ENCODE results near the gene TMEM108.

TMEM108 gene

GRCh38 chr3:133424937-133425869, 387.0 kb downstream of the TMEM108 start:
- H3K9me2 ChIP-seq (replicated peaks; ENCODE audit: control insufficient read depth, low read length), result no peaks in the 10 kb centered on the region
- no peaks in the 10 kb centered on the region for H3K79me2 ChIP-seq (ENCODE audit: control insufficient read depth, low read length)
- no peaks in the 10 kb centered on the region for H3K9me3 ChIP-seq (ENCODE audit: control insufficient read depth, insufficient read depth, low read length)
- TF ChIP-seq EZH2phosphoT487 (IDR thresholded peaks at IDR 0.05; ENCODE audit: borderline replicate concordance, low read length), result no peak
- no peaks in the 10 kb centered on the region for H4K20me1 ChIP-seq (ENCODE audit: control insufficient read depth, insufficient read depth, low read depth, low read length)
- no peak overlapping the region for H3K4me2 ChIP-seq (ENCODE audit: low read length)
- no peaks in the 10 kb centered on the region for H3K36me3 ChIP-seq (ENCODE audit: control insufficient read depth, low read length)
- H3K27ac ChIP-seq (ENCODE audit: low read depth, low read length), result no peak overlapping the region
- peaks cover 20% of the 10 kb centered on the region for H3K4me1 ChIP-seq (ENCODE audit: control insufficient read depth, low read length)
- no peaks in the 10 kb centered on the region for H3K27me3 ChIP-seq (ENCODE audit: control insufficient read depth, low read length)
- 0 out of 2 replicates have a peak, but pooled peaks cover 6% of the 10 kb centered on the region for H3F3A ChIP-seq (ENCODE audit: control insufficient read depth, insufficient read depth)
- H3K4me3 ChIP-seq (ENCODE audit: low read length), result no peak overlapping the region

DNA sequence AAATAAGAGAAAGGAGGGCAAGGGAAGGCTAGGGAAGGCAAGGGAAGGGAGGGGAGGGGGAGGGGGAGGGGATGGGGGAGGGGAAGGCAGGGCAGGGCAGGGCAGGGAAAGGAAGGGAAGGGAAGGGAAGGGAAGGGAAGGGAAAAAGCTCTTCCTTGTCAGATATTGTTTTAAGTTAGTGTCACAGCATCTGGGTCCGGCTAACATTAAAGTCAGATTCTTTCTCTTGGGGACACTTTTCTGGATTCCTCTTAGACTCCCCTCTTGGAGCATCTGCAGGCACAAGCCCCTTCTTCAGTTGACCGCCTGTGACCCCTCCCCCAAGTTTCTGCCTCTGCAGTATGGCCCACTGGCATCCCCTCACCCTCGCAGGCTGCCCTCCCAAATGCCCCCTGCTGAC, 387.7 kb downstream of the TMEM108 start:
- Histone ChIP-seq H3K4me1 (ENCODE audit: control insufficient read depth, low read length) (peaks cover 20% of the 10 kb centered on the region), H3F3A (ENCODE audit: control insufficient read depth, insufficient read depth) (0 out of 2 replicates have a peak, but pooled peaks cover 6% of the 10 kb centered on the region), H3K27me3 (ENCODE audit: control insufficient read depth, low read length) (no peaks in the 10 kb centered on the region), H3K27ac (ENCODE audit: low read depth, low read length) (no peak overlapping the region), H3K4me2 (ENCODE audit: low read length) (no peak overlapping the region), H4K20me1 (ENCODE audit: control insufficient read depth, insufficient read depth, low read depth, low read length) (no peaks in the 10 kb centered on the region), H3K9me3 (ENCODE audit: control insufficient read depth, insufficient read depth, low read length) (no peaks in the 10 kb centered on the region), H3K36me3 (ENCODE audit: control insufficient read depth, low read length) (no peaks in the 10 kb centered on the region), H3K9me2 (replicated peaks; ENCODE audit: control insufficient read depth, low read length) (no peaks in the 10 kb centered on the region), H3K79me2 (ENCODE audit: control insufficient read depth, low read length) (no peaks in the 10 kb centered on the region), H3K4me3 (ENCODE audit: low read length) (no peak overlapping the region)
- TF ChIP-seq EZH2phosphoT487 (IDR thresholded peaks at IDR 0.05; ENCODE audit: borderline replicate concordance, low read length), result no peak
- TF ChIP-seq, protein P1, sequence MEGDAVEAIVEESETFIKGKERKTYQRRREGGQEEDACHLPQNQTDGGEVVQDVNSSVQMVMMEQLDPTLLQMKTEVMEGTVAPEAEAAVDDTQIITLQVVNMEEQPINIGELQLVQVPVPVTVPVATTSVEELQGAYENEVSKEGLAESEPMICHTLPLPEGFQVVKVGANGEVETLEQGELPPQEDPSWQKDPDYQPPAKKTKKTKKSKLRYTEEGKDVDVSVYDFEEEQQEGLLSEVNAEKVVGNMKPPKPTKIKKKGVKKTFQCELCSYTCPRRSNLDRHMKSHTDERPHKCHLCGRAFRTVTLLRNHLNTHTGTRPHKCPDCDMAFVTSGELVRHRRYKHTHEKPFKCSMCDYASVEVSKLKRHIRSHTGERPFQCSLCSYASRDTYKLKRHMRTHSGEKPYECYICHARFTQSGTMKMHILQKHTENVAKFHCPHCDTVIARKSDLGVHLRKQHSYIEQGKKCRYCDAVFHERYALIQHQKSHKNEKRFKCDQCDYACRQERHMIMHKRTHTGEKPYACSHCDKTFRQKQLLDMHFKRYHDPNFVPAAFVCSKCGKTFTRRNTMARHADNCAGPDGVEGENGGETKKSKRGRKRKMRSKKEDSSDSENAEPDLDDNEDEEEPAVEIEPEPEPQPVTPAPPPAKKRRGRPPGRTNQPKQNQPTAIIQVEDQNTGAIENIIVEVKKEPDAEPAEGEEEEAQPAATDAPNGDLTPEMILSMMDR (IDR thresholded peaks at IDR 0.05; ENCODE audit: low read depth, low read length, poor library complexity, severe bottlenecking), result no peak

GRCh38 chr3:133426721-133427120, 388.5 kb downstream of the TMEM108 start:
- no peaks in the 10 kb centered on the region for H3K9me3 ChIP-seq (ENCODE audit: control insufficient read depth, insufficient read depth, low read length)
- no peak overlapping the region for H3K27ac ChIP-seq (ENCODE audit: low read depth, low read length)
- no peak overlapping the region for H3K4me3 ChIP-seq (ENCODE audit: low read length)
- no peaks in the 10 kb centered on the region for H4K20me1 ChIP-seq (ENCODE audit: control insufficient read depth, insufficient read depth, low read depth, low read length)
- no peak for TF ChIP-seq EZH2phosphoT487 (IDR thresholded peaks at IDR 0.05; ENCODE audit: borderline replicate concordance, low read length)
- TF ChIP-seq, protein P1 (IDR thresholded peaks at IDR 0.05; ENCODE audit: low read depth, low read length, poor library complexity, severe bottlenecking), result no peak
- H3K79me2 ChIP-seq (ENCODE audit: control insufficient read depth, low read length), result no peaks in the 10 kb centered on the region
- no peaks in the 10 kb centered on the region for H3K27me3 ChIP-seq (ENCODE audit: control insufficient read depth, low read length)
- H3F3A ChIP-seq (ENCODE audit: control insufficient read depth, insufficient read depth), result 0 out of 2 replicates have a peak, but pooled peaks cover 6% of the 10 kb centered on the region
- H3K4me2 ChIP-seq (ENCODE audit: low read length), result no peak overlapping the region
- H3K9me2 ChIP-seq (replicated peaks; ENCODE audit: control insufficient read depth, low read length), result no peaks in the 10 kb centered on the region
- peaks cover 20% of the 10 kb centered on the region for H3K4me1 ChIP-seq (ENCODE audit: control insufficient read depth, low read length)
- H3K36me3 ChIP-seq (ENCODE audit: control insufficient read depth, low read length), result no peaks in the 10 kb centered on the region

GRCh38 chr3:133428552-133428951, 390.4 kb downstream of the TMEM108 start:
- Histone ChIP-seq H3K9me3 (ENCODE audit: control insufficient read depth, insufficient read depth, low read length) (no peaks in the 10 kb centered on the region), H3K4me3 (ENCODE audit: low read length) (no peak overlapping the region), H3K4me1 (ENCODE audit: control insufficient read depth, low read length) (peaks cover 20% of the 10 kb centered on the region), H3K27me3 (ENCODE audit: control insufficient read depth, low read length) (no peaks in the 10 kb centered on the region), H4K20me1 (ENCODE audit: control insufficient read depth, insufficient read depth, low read depth, low read length) (no peaks in the 10 kb centered on the region), H3K27ac (ENCODE audit: low read depth, low read length) (no peak overlapping the region), H3K4me2 (ENCODE audit: low read length) (no peak overlapping the region), H3K9me2 (replicated peaks; ENCODE audit: control insufficient read depth, low read length) (no peaks in the 10 kb centered on the region), H3K79me2 (ENCODE audit: control insufficient read depth, low read length) (no peaks in the 10 kb centered on the region), H3F3A (ENCODE audit: control insufficient read depth, insufficient read depth) (0 out of 2 replicates have a peak, but pooled peaks cover 6% of the 10 kb centered on the region), H3K36me3 (ENCODE audit: control insufficient read depth, low read length) (no peaks in the 10 kb centered on the region)
- TF ChIP-seq, protein P1 (IDR thresholded peaks at IDR 0.05; ENCODE audit: low read depth, low read length, poor library complexity, severe bottlenecking), result no peak
- TF ChIP-seq EZH2phosphoT487 (IDR thresholded peaks at IDR 0.05; ENCODE audit: borderline replicate concordance, low read length), result no peak
